GM19452 (cell line): Measurements from ENCODE around the gene KCNK17.

Experiments
- ATAC-seq: cut with Tn5 transposase; IDR thresholded peaks from one replicate; pipeline ENCODE4 v1.9.1; 2021; ENCODE audit not compliant: unreplicated experiment

Gene KCNK17

GRCh38 chr6:39338397-39338796 lies 24.2 kb upstream of the KCNK17 start:
- no peak for ATAC-seq

- peak; percentile 83 for ATAC-seq
These were observed 21.7 kb upstream of the KCNK17 start for GRCh38 chr6:39335780-39336545.

GRCh38 chr6:39333644-39334438 lies 19.6 kb upstream of the KCNK17 start:
- no peak for ATAC-seq

- ATAC-seq = peak; percentile 6
These were observed 16.3 kb upstream of the KCNK17 start for GRCh38 chr6:39330476-39330875.

GRCh38 chr6:39330057-39330456 lies 15.8 kb upstream of the KCNK17 start:
- ATAC-seq = peak; percentile 82

GRCh38 chr6:39328066-39328465 lies 13.8 kb upstream of the KCNK17 start:
- no peak for ATAC-seq

- no peak for ATAC-seq
These were observed 13.3 kb upstream of the KCNK17 start for GRCh38 chr6:39327507-39327906.

- no peak for ATAC-seq
These were observed 8.2 kb upstream of the KCNK17 start, which contains the start of gene KCNK16 for GRCh38 chr6:39322306-39322850. TSS of gene KCNK16 (minus strand) at chr6:39322702. CDS start at chr6:39322540, 162 bp downstream.

- no peak for ATAC-seq
These were observed 7.5 kb upstream of the KCNK17 start for GRCh38 chr6:39321761-39322160.

GRCh38 chr6:39320363-39320984 lies 6.3 kb upstream of the KCNK17 start:
- no peak for ATAC-seq

- ATAC-seq = no peak
These were observed 5.6 kb upstream of the KCNK17 start for GRCh38 chr6:39319621-39320362.

- no peak for ATAC-seq
These were observed 3.0 kb upstream of the KCNK17 start for GRCh38 chr6:39317256-39317655.

GRCh38 chr6:39313526-39314272 lies 520 bp downstream of the KCNK17 start:
- ATAC-seq = no peak

GRCh38 chr6:39312912-39313525 lies 1.2 kb downstream of the KCNK17 start:
- no peak for ATAC-seq

GRCh38 chr6:39310542-39310941 lies 3.7 kb downstream of the KCNK17 start:
- ATAC-seq = no peak

- no peak for ATAC-seq
These were observed 4.2 kb downstream of the KCNK17 start for GRCh38 chr6:39309942-39310531.

- no peak for ATAC-seq
These were observed 6.8 kb downstream of the KCNK17 start for GRCh38 chr6:39307462-39307861.

- no peak for ATAC-seq
These were observed 9.3 kb downstream of the KCNK17 start for GRCh38 chr6:39304951-39305350.
